K562 (cell line): ENCODE results near the gene RALA. TPM values are rescaled to one million over a fixed set of nuclear protein-coding genes. Genes with fewer than 3 reads are reported as not detected.

ENCODE experiments used
- ATF3 ChIP-seq, 2 experiments: fragments of 450-650 bp in 1 of 2; sonication (generic) in 1 of 2; formaldehyde crosslinking in 1 of 2; IDR thresholded peaks in 1 of 2; conservative IDR thresholded peaks in 1 of 2; 2 replicates each; pipeline versions ENCODE4 v1.6.1 to v1.8.1; 2016 to 2023; ENCODE audit warnings: mild to moderate bottlenecking in 2 of 2, moderate library complexity in 2 of 2, inconsistent platforms in 1 of 2, missing genetic modification reagents in 1 of 2
- CEBPB ChIP-seq: fragments of 450-650 bp; IDR thresholded peaks from 2 replicates; pipeline ENCODE4 v1.6.1; 2016; ENCODE audit warnings: missing genetic modification characterization, missing compliant biosample characterization
- CEBPG ChIP-seq, 3 experiments: fragments of 200-800 bp in 1 of 3; sonication (Bioruptor generic) in 1 of 3; sonication (generic) in 1 of 3; formaldehyde crosslinking in 1 of 3; IDR thresholded peaks in 2 of 3; conservative IDR thresholded peaks in 1 of 3; 2 replicates each; pipeline versions ENCODE4 v1.6.1 to v1.8.0; 2016 to 2022; ENCODE audit warnings: missing compliant biosample characterization in 2 of 3, missing genetic modification characterization in 2 of 3, mild to moderate bottlenecking in 1 of 3, missing genetic modification reagents in 1 of 3
- KHSRP ChIP-seq: fragments of 450-650 bp; IDR thresholded peaks from 2 replicates; pipeline ENCODE4 v1.6.1; 2017
- NFE2 ChIP-seq: IDR thresholded peaks from 2 replicates; pipeline ENCODE4 v1.6.1; 2014; ENCODE audit warnings: antibody characterized with exemption, low read depth
- PCBP2 ChIP-seq: fragments of 200-400 bp; formaldehyde crosslinking; IDR thresholded peaks from 2 replicates; pipeline ENCODE4 v1.6.1; 2018; ENCODE audit warnings: low read length, low read depth, mild to moderate bottlenecking, moderate library complexity; ENCODE audit not compliant: poor library complexity, severe bottlenecking
- POLR2AphosphoS2 ChIP-seq: IDR thresholded peaks from 2 replicates; pipeline ENCODE4 v1.6.1; 2012; ENCODE audit warnings: low read length, improper control_type of control experiment
- RBM25 ChIP-seq: fragments of 200-400 bp; formaldehyde crosslinking; IDR thresholded peaks from 2 replicates; pipeline ENCODE4 v1.6.1; 2018; ENCODE audit warnings: low read length, low read depth, moderate library complexity; ENCODE audit not compliant: severe bottlenecking
- RCOR1 ChIP-seq, 2 experiments: IDR thresholded peaks; 2 replicates each; pipeline ENCODE4 v1.6.1; 2012; ENCODE audit warnings: low read depth in 2 of 2, low read length in 2 of 2, borderline replicate concordance in 1 of 2, improper control_type of control experiment in 1 of 2
- SMAD4 ChIP-seq: fragments of 250-450 bp; sonication (Bioruptor Pico); conservative IDR thresholded peaks from 2 replicates; pipeline ENCODE4 v1.8.0; 2021; ENCODE audit warnings: inconsistent platforms, mild to moderate bottlenecking, moderate library complexity
- TEAD2 ChIP-seq: fragments of 450-650 bp; IDR thresholded peaks from 2 replicates; pipeline ENCODE4 v1.6.1; 2016; ENCODE audit warnings: missing genetic modification characterization, control low read depth, missing compliant biosample characterization
- ZBTB17 ChIP-seq: fragments of 450-650 bp; formaldehyde crosslinking; IDR thresholded peaks from 2 replicates; pipeline ENCODE4 v1.4.0; 2020; ENCODE audit warnings: mild to moderate bottlenecking
- ZBTB8A ChIP-seq: fragments of 450-650 bp; IDR thresholded peaks from 2 replicates; pipeline ENCODE4 v1.6.1; 2018; ENCODE audit warnings: mild to moderate bottlenecking, moderate library complexity; ENCODE audit not compliant: partially characterized antibody
- ZFP30 ChIP-seq: fragments of 250-450 bp; sonication (Bioruptor Pico); IDR thresholded peaks from 2 replicates; pipeline ENCODE4 v1.8.0; 2022; ENCODE audit warnings: moderate library complexity, mild to moderate bottlenecking, inconsistent platforms, borderline replicate concordance
- ZNF121 ChIP-seq: sonication (generic); formaldehyde crosslinking; conservative IDR thresholded peaks from 2 replicates; pipeline ENCODE4 v1.8.0; 2022; ENCODE audit warnings: missing genetic modification reagents
- ZNF395 ChIP-seq: fragments of 200-800 bp; sonication (Bioruptor generic); IDR thresholded peaks from 2 replicates; pipeline ENCODE4 v1.6.1; 2017; ENCODE audit warnings: missing genetic modification characterization, missing compliant biosample characterization
- ZNF79 ChIP-seq: fragments of 250-450 bp; sonication (Bioruptor Pico); IDR thresholded peaks from 2 replicates; pipeline ENCODE4 v1.4.0; 2020; ENCODE audit warnings: low read depth, mild to moderate bottlenecking, moderate library complexity
- polyA plus RNA-seq, 8 experiments: library from polyadenylated mRNA; depleted of rRNA in 4 of 8; stranded (reverse) in 5 of 8; unstranded in 3 of 8; fragments of >200 nt; fragmentation: Nextera tagmentation in 2 of 8; fragmentation: Illumina TruSeq in 1 of 8; extraction: Ambion mirVana in 2 of 8; extraction: Trizol in 1 of 8; gene quantifications; 2 replicates each; pipeline versions ENCODE4 v1.2.1 to v1.2.3, GENCODE V29; 2011 to 2014; ENCODE audit warnings: inconsistent platforms in 1 of 8, missing spikeins in 1 of 8
- total RNA-seq, 7 experiments: library from RNA; depleted of rRNA in 6 of 7; stranded (reverse); fragments of >200 nt in 6 of 7; fragmentation: Illumina TruSeq in 2 of 7; extraction: Trizol in 2 of 7; gene quantifications; 2 replicates each; pipeline versions ENCODE4 v1.2.1 to v1.2.3, GENCODE V29; 2011 to 2021; ENCODE audit warnings: low replicate concordance in 1 of 7
- TF ChIP-seq, protein P1 (sequence below): sonication (generic); formaldehyde crosslinking; IDR thresholded peaks from 2 replicates; pipeline ENCODE4 v1.9.0; 2022; ENCODE audit warnings: mild to moderate bottlenecking, missing genetic modification reagents

The RALA gene
- total and polyA plus RNA-seq, 9 of the 15 experiments (the other 6 are each of a cell fraction or from before 2014, with no cell fraction given), result 7.2 to 28.0 (median 25.7) TPM

- TF ChIP-seq CEBPG (CRISPR knock-in tag; IDR thresholded peaks at IDR 0.05) (no peak), CEBPG (tag; conservative IDR thresholded peaks at IDR 0.05 in 1 of 2, IDR thresholded peaks at IDR 0.05 in 1 of 2) (peak; percentile 43 to 67; a peak in 3 of 4 replicates), PCBP2 (no peak), ZFP30 (CRISPR knock-in tag) (no peak), RBM25 (peak; percentile 80), POLR2AphosphoS2 (no peak), TEAD2 (tag) (no peak), ZBTB8A (no peak), RCOR1 (IDR thresholded peaks at IDR 0.05; ENCODE audit: borderline replicate concordance in 1 of 2, low read depth in 2 of 2, low read length in 2 of 2) (no peak), CEBPB (tag) (peak; percentile 48), ZNF121 (no peak), ZBTB17 (no peak), SMAD4 (CRISPR knock-in tag) (no peak), ZNF79 (CRISPR knock-in tag) (no peak), NFE2 (no peak), ATF3 (IDR thresholded peaks at IDR 0.05) (0 out of 2 replicates have a peak, but pooled peaks have one; percentile 8), ATF3 (CRISPR knock-in tag; conservative IDR thresholded peaks at IDR 0.05) (no peak), ZNF395 (CRISPR knock-in tag) (no peak), KHSRP (no peak)
- TF ChIP-seq, protein P1, sequence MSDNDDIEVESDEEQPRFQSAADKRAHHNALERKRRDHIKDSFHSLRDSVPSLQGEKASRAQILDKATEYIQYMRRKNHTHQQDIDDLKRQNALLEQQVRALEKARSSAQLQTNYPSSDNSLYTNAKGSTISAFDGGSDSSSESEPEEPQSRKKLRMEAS (CRISPR knock-in tag), result no peak
- TF ChIP-seq, all 486 proteins: peak for 4
Observed at GRCh38 chr7:39695852-39696586, 72.6 kb downstream of the RALA start (continued).
